ENCODE results near the gene LIPT2.

The LIPT2 gene

DNA sequence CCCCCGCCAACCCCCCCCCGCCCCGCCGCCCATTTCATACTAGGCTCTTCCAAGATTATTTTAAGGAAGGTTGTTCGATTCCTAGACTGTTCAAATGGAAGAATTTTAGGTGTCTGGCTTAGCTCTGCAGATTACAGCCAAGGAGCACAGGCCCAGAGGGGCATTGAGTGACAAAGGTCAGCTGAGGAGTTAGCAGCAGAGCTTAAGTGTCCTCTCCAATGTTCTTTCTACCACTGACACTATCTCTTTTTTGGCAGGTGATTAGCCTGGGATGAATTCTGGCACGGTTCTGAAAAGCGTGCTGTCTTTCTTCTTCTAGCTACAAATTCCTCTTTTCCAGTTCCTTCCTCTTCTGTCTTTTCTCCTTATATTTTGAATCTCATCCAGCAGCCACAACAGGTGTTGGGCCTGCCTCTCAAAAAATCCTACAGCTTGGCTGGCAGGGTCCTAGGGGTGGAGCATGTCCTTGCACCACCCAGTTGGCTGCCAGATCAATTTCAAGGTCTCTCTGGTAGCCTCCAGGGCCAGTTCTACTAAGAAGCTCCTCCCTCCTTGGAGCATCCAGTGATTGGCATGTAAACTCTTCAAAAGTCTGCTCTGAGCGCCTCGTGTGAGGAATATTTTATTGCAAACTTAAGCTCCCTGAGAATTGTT lies 49.2 kb downstream of the LIPT2 start:
- TF ChIP-seq, protein P1, sequence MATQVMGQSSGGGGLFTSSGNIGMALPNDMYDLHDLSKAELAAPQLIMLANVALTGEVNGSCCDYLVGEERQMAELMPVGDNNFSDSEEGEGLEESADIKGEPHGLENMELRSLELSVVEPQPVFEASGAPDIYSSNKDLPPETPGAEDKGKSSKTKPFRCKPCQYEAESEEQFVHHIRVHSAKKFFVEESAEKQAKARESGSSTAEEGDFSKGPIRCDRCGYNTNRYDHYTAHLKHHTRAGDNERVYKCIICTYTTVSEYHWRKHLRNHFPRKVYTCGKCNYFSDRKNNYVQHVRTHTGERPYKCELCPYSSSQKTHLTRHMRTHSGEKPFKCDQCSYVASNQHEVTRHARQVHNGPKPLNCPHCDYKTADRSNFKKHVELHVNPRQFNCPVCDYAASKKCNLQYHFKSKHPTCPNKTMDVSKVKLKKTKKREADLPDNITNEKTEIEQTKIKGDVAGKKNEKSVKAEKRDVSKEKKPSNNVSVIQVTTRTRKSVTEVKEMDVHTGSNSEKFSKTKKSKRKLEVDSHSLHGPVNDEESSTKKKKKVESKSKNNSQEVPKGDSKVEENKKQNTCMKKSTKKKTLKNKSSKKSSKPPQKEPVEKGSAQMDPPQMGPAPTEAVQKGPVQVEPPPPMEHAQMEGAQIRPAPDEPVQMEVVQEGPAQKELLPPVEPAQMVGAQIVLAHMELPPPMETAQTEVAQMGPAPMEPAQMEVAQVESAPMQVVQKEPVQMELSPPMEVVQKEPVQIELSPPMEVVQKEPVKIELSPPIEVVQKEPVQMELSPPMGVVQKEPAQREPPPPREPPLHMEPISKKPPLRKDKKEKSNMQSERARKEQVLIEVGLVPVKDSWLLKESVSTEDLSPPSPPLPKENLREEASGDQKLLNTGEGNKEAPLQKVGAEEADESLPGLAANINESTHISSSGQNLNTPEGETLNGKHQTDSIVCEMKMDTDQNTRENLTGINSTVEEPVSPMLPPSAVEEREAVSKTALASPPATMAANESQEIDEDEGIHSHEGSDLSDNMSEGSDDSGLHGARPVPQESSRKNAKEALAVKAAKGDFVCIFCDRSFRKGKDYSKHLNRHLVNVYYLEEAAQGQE (IDR thresholded peaks at IDR 0.05; ENCODE audit: low read depth): no peak
- no peak for TF ChIP-seq EGR1 (IDR thresholded peaks at IDR 0.05)
- no peak for TF ChIP-seq EP300 (IDR thresholded peaks at IDR 0.05; ENCODE audit: borderline replicate concordance)
- TF ChIP-seq FOXM1 (IDR thresholded peaks at IDR 0.05; ENCODE audit: borderline replicate concordance, low read depth): no peak
- TF ChIP-seq CEBPB (IDR thresholded peaks at IDR 0.05): no peak

DNA sequence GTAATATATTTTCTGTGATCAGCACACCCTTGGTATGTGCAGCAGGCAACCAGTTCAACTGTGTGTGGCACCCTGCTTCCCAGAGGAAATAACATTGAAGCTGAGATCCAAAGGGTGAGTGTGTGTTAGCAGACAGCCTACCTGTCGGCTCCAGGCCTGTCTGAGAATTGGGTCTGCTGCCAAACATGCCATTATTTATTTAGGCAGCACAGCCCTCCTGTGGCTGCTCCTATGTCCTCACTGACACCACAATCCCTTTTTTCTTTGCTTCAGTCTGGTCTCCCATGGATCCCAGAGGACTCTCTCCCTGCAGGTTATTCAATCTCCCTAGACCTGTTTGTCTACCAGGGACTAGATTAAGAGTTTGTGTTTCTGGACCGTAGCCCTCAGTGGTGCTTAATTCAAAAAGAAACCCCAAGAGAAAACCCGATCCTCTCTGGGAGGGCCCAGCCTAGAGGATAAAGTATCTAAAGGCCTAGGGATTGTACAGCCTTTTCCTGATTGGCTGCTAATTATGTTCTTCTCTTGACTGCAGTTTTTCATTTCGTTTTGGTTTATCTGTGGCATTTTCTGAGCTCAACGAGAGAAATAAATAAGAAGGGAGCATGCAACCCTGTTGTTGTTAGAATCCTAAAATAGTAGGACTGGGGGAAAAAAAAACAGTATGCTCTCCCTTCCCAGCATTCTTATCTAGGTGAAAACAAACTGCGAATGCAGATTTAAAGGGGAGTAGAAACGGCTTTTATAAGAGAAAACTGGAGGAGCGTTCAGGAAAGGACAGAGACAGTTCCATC lies 50.3 kb downstream of the LIPT2 start:
- peak; percentile 81 for TF ChIP-seq NFIC (IDR thresholded peaks at IDR 0.05)
- peak; percentile 81 for TF ChIP-seq RAD21 (IDR thresholded peaks at IDR 0.05; ENCODE audit: low read depth)
- TF ChIP-seq CEBPB (IDR thresholded peaks at IDR 0.05): no peak
- TF ChIP-seq FOXM1 (IDR thresholded peaks at IDR 0.05; ENCODE audit: borderline replicate concordance, low read depth): no peak

DNA sequence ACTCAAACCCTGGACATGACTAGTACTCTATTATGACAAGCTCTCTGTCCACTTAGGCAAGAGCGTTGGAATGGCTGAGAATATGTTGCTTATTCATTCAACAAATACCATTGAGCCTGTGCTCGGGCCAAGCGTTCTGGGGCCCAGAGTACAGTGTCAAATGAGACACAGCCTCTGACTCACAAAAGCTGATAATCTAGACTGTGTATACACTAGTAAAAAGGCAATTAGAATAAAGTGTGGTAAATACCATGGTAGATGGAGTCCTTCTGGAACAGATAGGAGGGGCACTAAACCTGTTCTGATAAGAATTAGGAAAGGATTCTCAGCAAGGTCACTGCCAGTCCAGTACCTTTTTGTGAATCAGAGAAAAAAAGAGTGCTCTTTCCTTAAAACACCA lies 50.9 kb downstream of the LIPT2 start:
- no peak for TF ChIP-seq CEBPB (IDR thresholded peaks at IDR 0.05)
- no peak for TF ChIP-seq EP300 (IDR thresholded peaks at IDR 0.05; ENCODE audit: borderline replicate concordance)
- no peak for TF ChIP-seq CREB1 (IDR thresholded peaks at IDR 0.05; ENCODE audit: low read depth)
- no peak for TF ChIP-seq ZBTB7A (IDR thresholded peaks at IDR 0.05; ENCODE audit: low read depth)
- TF ChIP-seq TEAD4 (IDR thresholded peaks at IDR 0.05): no peak
- no peak for TF ChIP-seq YY1 (IDR thresholded peaks at IDR 0.05; ENCODE audit: low read depth)
- no peak for TF ChIP-seq FOXM1 (IDR thresholded peaks at IDR 0.05; ENCODE audit: borderline replicate concordance, low read depth)

Measured in Ishikawa (cell line).